ENCODE data around the gene FRAT1. TPM values are rescaled to one million over a fixed set of nuclear protein-coding genes. Genes with fewer than 3 reads are reported as not detected.

Gene FRAT1
- total RNA-seq, 4 donors from 2014 or later, result 1.8 to 6.9 (median 3.2) TPM

- no peak overlapping the region for H3K27ac ChIP-seq
- no peak for DNase-seq
- no peaks in the 10 kb centered on the region for H3K36me3 ChIP-seq
- no peaks in the 10 kb centered on the region for H3K27me3 ChIP-seq
- H3K4me1 ChIP-seq, result no peaks in the 10 kb centered on the region
- no peaks in the 10 kb centered on the region for H3K9me3 ChIP-seq
- intact Hi-C loops (cut with DNase I; ENCODE audit: low total_unique reads), result no loop called here
- H3K4me3 ChIP-seq, result no peak overlapping the region
- TF ChIP-seq CTCF (IDR thresholded peaks at IDR 0.05) (no peak), POLR2A (IDR thresholded peaks at IDR 0.05) (no peak)
These were observed 39.3 kb downstream of the FRAT1 start for GRCh38 chr10:97358349-97358748.

GRCh38 chr10:97358781-97359180, 39.7 kb downstream of the FRAT1 start:
- intact Hi-C loops (cut with DNase I; ENCODE audit: low total_unique reads), result no loop called here
- no peak for DNase-seq
- H3K9me3 ChIP-seq, result no peaks in the 10 kb centered on the region
- H3K27ac ChIP-seq, result no peak overlapping the region
- H3K27me3 ChIP-seq, result no peaks in the 10 kb centered on the region
- no peaks in the 10 kb centered on the region for H3K4me1 ChIP-seq
- TF ChIP-seq POLR2A (IDR thresholded peaks at IDR 0.05), result no peak
- no peak for TF ChIP-seq CTCF (IDR thresholded peaks at IDR 0.05)
- H3K4me3 ChIP-seq, result no peak overlapping the region
- no peaks in the 10 kb centered on the region for H3K36me3 ChIP-seq

- Histone ChIP-seq H3K9me3 (no peaks in the 10 kb centered on the region), H3K36me3 (no peaks in the 10 kb centered on the region), H3K4me1 (no peaks in the 10 kb centered on the region), H3K4me3 (no peak overlapping the region), H3K27me3 (no peaks in the 10 kb centered on the region), H3K27ac (no peak overlapping the region)
- intact Hi-C loops (cut with DNase I; ENCODE audit: low total_unique reads), result no loop called here
- DNase-seq, result no peak
- no peak for TF ChIP-seq CTCF (IDR thresholded peaks at IDR 0.05)
- no peak for TF ChIP-seq POLR2A (IDR thresholded peaks at IDR 0.05)
These were observed 41.9 kb downstream of the FRAT1 start for GRCh38 chr10:97360705-97361536.

GRCh38 chr10:97361537-97361901, 42.4 kb downstream of the FRAT1 start:
- Histone ChIP-seq H3K4me3 (no peak overlapping the region), H3K27me3 (no peaks in the 10 kb centered on the region), H3K4me1 (no peaks in the 10 kb centered on the region), H3K9me3 (no peaks in the 10 kb centered on the region), H3K27ac (no peak overlapping the region), H3K36me3 (no peaks in the 10 kb centered on the region)
- TF ChIP-seq POLR2A (IDR thresholded peaks at IDR 0.05), result no peak
- TF ChIP-seq CTCF (IDR thresholded peaks at IDR 0.05), result no peak
- intact Hi-C loops (cut with DNase I; ENCODE audit: low total_unique reads), result no loop called here
- DNase-seq, result no peak

- Histone ChIP-seq H3K36me3 (no peaks in the 10 kb centered on the region), H3K4me3 (no peak overlapping the region), H3K27me3 (no peaks in the 10 kb centered on the region), H3K4me1 (no peaks in the 10 kb centered on the region), H3K27ac (no peak overlapping the region), H3K9me3 (no peaks in the 10 kb centered on the region)
- no peak for DNase-seq
- intact Hi-C loops (cut with DNase I; ENCODE audit: low total_unique reads), result no loop called here
- no peak for TF ChIP-seq CTCF (IDR thresholded peaks at IDR 0.05)
- TF ChIP-seq POLR2A (IDR thresholded peaks at IDR 0.05), result no peak
These were observed 43.4 kb downstream of the FRAT1 start for GRCh38 chr10:97362310-97363033.

All from uterus (tissue), 4 donors.